AG10803 (cell line): Measurements from ENCODE around the gene SPDYE4.
"Not testable (repeated sequence)": the region's sequence is repeated elsewhere in the genome, so short reads cannot be mapped to it uniquely, and the experiment has no call there.

Experiments
- DNase-seq: peaks from one replicate; pipeline ENCODE4 v3.0.0; 2010; ENCODE audit warnings: low read depth
- H3K4me3 ChIP-seq: 2 replicates; pipeline ENCODE4 v1.5.1; 2011; ENCODE audit warnings: mild to moderate bottlenecking, low read length, control low read depth
- CTCF ChIP-seq: conservative IDR thresholded peaks from 2 replicates; pipeline ENCODE4 v1.5.1; 2011; ENCODE audit warnings: mild to moderate bottlenecking, low read length, control low read depth, inconsistent platforms

The SPDYE4 gene

GRCh38 chr17:8758137-8758596 is at the start of gene SPDYE4:
Gene SPDYE4 (minus strand): TSS chr17:8758546. CDS start chr17:8758382, 164 bp downstream.
- DNase-seq: no peak
- H3K4me3 ChIP-seq: no peak within 1 kb of the TSS
- TF ChIP-seq CTCF: no peak

- no peak for TF ChIP-seq CTCF
- H3K4me3 ChIP-seq: no peak overlapping the region
- DNase-seq: no peak
Measured at GRCh38 chr17:8806926-8807550, 48.7 kb upstream of the SPDYE4 start.

- DNase-seq: no peak
- TF ChIP-seq CTCF: no peak
- no peak overlapping the region for H3K4me3 ChIP-seq
Measured at GRCh38 chr17:8806253-8806925, 48.0 kb upstream of the SPDYE4 start.

GRCh38 chr17:8805396-8805795 is 47.0 kb upstream of the SPDYE4 start:
- not testable (repeated sequence) for DNase-seq, H3K4me3 ChIP-seq

- no peak for DNase-seq
- TF ChIP-seq CTCF: no peak
- H3K4me3 ChIP-seq: no peak overlapping the region
Measured at GRCh38 chr17:8803531-8804420, 45.4 kb upstream of the SPDYE4 start.

GRCh38 chr17:8801135-8801840 is 42.9 kb upstream of the SPDYE4 start:
- H3K4me3 ChIP-seq: no peak overlapping the region
- no peak for DNase-seq
- no peak for TF ChIP-seq CTCF

GRCh38 chr17:8800656-8801055 is 42.3 kb upstream of the SPDYE4 start:
- DNase-seq: no peak
- no peak overlapping the region for H3K4me3 ChIP-seq
- TF ChIP-seq CTCF: no peak
